NCI-H460 (cell line): ENCODE measurements around the gene FAM3C. TPM values are rescaled to one million over a fixed set of nuclear protein-coding genes. Genes with fewer than 3 reads are reported as not detected.
A peak's percentile ranks its signal among the peaks of the same experiment; 100 is the strongest.
"Not testable (repeated sequence)": the region's sequence is repeated elsewhere in the genome, so short reads cannot be mapped to it uniquely, and the experiment has no call there.

Experiments used
- DNase-seq: peaks from one replicate; pipeline ENCODE4 v3.0.0-alpha.2; 2016; ENCODE audit warnings: low read depth; ENCODE audit errors: extremely low read depth
- polyA plus RNA-seq: library from polyadenylated mRNA; depleted of rRNA; stranded (reverse); fragments of >200 nt; gene quantifications from 2 replicates; pipeline ENCODE4 v1.2.3, GENCODE V29; 2014; cell fraction: nucleus; rRNA removed
- total RNA-seq: library from RNA; depleted of rRNA; stranded (reverse); fragments of >200 nt; shearing (Covaris generic); gene quantifications from 2 replicates; pipeline ENCODE4 v1.2.3, GENCODE V29; 2014; rRNA removed

FAM3C gene
- total RNA-seq = 52.4 and 65.3 TPM in 2 replicates
- polyA plus RNA-seq = 39.2 and 41.6 TPM in 2 replicates

- DNase-seq = peak; percentile 91
These were observed at the start of gene FAM3C for GRCh38 chr7:121395961-121396757. Gene FAM3C, minus strand, starts transcription at chr7:121396308. Its CDS starts 13,339 bp downstream, at chr7:121382969.

- no peak for DNase-seq
These were observed 46.7 kb upstream of the FAM3C start for GRCh38 chr7:121442845-121443244.

- DNase-seq = no peak
These were observed 44.9 kb upstream of the FAM3C start for GRCh38 chr7:121440857-121441503.

GRCh38 chr7:121438043-121438955 is 42.2 kb upstream of the FAM3C start:
- peak; percentile 38 for DNase-seq

GRCh38 chr7:121437470-121437869 is 41.4 kb upstream of the FAM3C start:
- DNase-seq = no peak

GRCh38 chr7:121436688-121437087 is 40.6 kb upstream of the FAM3C start:
- DNase-seq = no peak

- DNase-seq = no peak
These were observed 40.0 kb upstream of the FAM3C start for GRCh38 chr7:121436136-121436535.

GRCh38 chr7:121433775-121434174 is 37.7 kb upstream of the FAM3C start:
- no peak for DNase-seq

GRCh38 chr7:121432486-121432885 is 36.4 kb upstream of the FAM3C start:
- not testable (repeated sequence) for DNase-seq

GRCh38 chr7:121431996-121432395 is 35.9 kb upstream of the FAM3C start:
- no peak for DNase-seq

- DNase-seq = no peak
These were observed 35.4 kb upstream of the FAM3C start for GRCh38 chr7:121431389-121431995.

GRCh38 chr7:121430558-121430957 is 34.5 kb upstream of the FAM3C start:
- no peak for DNase-seq

GRCh38 chr7:121429798-121430197 is 33.7 kb upstream of the FAM3C start:
- DNase-seq = no peak

GRCh38 chr7:121428855-121429489 is 32.9 kb upstream of the FAM3C start:
- no peak for DNase-seq

GRCh38 chr7:121421743-121422142 is 25.6 kb upstream of the FAM3C start:
- not testable (repeated sequence) for DNase-seq

- DNase-seq = no peak
These were observed 24.9 kb upstream of the FAM3C start for GRCh38 chr7:121420976-121421375.

- no peak for DNase-seq
These were observed 23.4 kb upstream of the FAM3C start for GRCh38 chr7:121419201-121420148.

GRCh38 chr7:121416533-121416932 is 20.4 kb upstream of the FAM3C start:
- no peak for DNase-seq

- no peak for DNase-seq
These were observed 18.3 kb upstream of the FAM3C start for GRCh38 chr7:121414436-121414835.
